GM21390 (cell line): ENCODE results near the gene ASIC2.

Source experiments
- ATAC-seq: cut with Tn5 transposase; IDR thresholded peaks from one replicate; pipeline ENCODE4 v1.9.1; 2021; ENCODE audit not compliant: unreplicated experiment

The ASIC2 gene

GRCh38 chr17:33166472-33166871, 126.6 kb downstream of the ASIC2 start:
- no peak for ATAC-seq

DNA sequence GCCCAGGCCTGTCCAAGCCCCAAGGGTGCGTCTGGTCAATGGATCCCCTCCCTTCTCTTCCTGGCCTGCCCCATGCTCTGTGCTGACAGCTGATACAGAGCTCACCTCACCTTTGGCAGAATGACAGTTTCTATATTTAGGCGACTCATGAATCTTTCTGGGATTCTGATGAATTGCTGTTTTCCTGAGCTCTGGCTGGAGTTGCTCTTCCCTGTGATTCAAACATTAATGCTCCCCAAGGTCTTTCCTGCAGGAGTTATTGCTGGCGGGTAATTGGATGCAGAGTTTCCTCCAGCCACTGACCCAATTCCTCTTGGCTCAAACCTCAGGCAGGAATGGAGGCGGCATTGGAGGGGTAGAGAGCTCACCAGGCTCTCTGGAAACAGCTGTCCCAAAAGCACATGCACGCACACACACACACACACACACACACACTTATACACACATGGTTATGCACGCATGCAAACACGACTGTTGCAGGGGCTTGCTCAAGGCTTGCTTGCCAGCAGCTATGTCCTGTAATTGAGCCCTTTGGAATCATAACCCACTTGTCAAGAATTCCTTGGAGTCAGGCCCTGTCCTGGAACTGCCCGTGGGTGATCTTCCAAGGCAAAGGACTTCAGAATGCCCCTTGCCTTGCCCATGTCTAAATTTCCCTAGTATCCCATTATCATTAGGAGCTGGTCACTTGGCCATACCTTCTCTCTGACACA, 128.8 kb downstream of the ASIC2 start:
- no peak for ATAC-seq

DNA sequence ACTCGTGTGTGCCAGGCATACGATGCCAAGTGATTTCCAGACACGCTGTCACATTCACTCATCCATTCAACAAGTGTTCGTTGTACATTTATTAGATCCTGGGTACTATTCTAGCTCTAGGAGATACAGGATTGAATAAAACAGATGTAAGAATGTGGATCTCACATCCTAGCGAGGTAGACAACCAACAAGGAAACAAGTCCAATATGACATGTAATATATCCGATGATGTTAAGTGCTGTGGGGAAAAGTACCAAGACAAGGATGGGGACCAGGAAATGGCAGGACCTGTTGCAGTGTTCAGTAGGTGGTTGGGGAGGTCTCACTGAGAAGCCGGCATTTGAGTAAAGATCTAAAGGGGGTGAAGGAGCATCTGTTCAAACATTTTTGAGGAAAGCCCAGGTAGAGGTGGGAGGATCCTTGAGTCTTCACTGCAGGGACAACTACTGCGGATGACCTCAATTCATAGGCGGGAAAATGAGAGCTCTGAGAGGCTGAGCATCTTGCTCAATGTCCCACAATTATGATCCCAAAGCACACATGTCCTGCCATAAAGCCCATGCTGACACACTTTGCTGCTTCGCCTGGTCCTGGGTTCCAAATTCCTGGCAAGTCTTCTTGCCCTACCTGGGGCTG, 129.4 kb downstream of the ASIC2 start:
- no peak for ATAC-seq

DNA sequence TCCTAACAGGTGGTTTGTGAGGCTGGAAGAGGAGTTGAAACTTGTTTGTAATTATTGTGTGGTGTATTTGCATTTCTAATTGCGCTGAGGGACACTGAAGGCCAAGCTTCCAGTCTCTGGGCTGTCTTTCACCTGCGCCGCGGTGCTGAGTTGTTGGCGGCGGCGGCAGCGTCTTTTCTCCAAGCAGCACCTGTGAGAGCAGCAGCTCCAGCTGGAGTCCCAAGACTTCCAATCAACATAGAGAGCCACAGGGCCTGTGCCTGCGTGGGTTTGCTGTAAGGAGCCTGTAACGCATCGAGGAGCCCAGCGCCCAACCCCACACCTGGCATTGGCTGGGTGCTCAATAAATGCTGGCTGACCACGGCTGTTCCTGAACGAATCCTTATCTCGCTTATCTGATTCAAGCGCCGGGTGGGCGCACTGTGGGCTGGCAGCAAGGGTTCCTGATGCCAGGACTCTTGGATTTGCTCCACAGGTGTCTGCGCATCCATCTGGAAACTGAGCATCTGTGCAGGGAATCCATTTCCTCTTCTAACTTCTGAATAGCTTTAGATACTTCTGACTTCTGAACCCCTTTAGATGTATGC, 138.1 kb downstream of the ASIC2 start:
- no peak for ATAC-seq

DNA sequence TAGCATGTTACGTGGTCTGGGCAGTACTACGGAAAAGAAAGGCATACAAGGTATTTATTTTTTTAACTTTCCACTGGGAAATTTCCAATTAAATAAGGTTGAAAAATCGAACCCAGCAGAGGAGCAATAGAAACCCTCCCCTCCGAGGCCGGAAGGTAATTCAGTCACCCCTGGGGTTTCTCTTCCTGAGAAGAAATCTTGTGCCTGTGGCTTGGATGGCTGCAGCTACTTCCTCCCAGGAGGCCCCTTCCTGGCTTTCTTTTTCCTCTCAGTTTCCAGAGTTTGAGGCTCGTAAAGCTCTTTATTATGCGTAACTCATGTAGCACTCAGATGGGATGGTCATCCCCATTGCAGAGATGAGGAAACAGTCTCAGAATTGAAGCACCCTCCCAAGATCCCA, 140.3 kb downstream of the ASIC2 start:
- no peak for ATAC-seq

DNA sequence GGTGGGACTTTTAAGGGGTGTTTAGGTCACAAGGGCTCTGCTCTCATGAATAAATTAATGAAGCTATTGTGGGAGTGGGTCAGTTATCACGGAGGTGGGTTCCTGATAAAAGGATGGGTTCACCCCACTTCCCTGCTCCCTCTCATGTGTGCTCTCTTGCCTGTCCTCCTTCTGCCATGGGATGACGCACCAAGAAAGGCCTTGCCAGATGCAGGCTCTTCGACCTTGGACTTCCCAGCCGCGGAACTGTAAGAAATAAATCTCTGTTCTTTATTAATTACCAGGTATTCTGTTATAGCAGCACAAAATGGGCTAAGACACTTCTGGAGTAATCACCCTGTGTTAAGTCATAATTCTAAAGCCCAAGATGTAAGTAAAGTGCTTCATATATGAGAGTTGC, 141.5 kb downstream of the ASIC2 start:
- no peak for ATAC-seq

- no peak for ATAC-seq
These were observed 147.2 kb downstream of the ASIC2 start for GRCh38 chr17:33145941-33146340.

- no peak for ATAC-seq
These were observed 148.3 kb downstream of the ASIC2 start for GRCh38 chr17:33144837-33145236.

DNA sequence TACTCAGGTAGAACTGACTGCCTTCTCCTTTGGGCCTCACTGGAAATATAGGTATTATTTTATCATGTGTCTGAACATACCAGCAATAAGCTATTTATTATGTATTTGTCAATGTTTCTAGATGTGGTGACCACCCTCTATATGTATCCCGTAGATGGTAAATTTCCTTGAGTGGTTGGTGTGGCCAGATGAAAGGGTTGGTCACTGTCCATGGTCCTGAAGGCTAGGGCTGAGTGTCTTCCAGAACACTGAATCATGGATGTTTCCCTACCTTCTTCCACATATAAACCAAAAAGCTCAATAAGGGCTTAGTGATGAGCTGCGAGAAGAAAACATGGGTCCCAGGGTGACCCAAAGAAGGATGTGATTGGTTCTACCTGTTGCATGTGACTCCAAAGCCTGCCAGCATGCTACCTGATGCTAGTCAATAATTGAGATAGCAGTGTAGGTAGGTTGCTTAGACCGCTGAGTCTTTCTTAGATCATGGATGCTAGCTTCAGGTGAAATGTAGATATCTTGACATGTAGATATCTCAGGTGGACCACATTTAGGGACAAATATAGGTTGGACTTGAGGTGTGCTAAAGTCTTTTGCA, 150.3 kb downstream of the ASIC2 start:
- ATAC-seq, result no peak

- ATAC-seq, result no peak
These were observed 152.5 kb downstream of the ASIC2 start for GRCh38 chr17:33140413-33141099.

GRCh38 chr17:33138627-33139026, 154.5 kb downstream of the ASIC2 start:
- ATAC-seq, result no peak

DNA sequence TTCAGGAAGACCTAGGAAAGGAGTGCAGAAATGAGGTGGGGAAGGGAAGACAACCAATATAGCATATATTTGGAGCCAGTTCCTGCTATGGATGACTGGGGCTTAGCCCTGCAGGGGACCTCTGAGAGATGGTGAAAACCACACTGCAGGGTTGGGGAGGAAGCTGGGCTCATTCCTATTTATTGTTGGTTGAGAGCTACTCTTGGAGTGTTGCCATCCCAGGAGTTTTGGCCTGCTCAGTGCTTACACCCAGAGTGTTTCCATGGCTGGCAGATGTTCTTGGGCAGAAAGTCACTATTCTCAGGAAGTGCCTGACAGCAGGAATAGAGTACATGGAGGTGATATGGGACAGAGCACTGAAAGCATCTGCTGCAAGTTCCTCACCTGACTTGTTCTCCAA, 155.7 kb downstream of the ASIC2 start:
- no peak for ATAC-seq

DNA sequence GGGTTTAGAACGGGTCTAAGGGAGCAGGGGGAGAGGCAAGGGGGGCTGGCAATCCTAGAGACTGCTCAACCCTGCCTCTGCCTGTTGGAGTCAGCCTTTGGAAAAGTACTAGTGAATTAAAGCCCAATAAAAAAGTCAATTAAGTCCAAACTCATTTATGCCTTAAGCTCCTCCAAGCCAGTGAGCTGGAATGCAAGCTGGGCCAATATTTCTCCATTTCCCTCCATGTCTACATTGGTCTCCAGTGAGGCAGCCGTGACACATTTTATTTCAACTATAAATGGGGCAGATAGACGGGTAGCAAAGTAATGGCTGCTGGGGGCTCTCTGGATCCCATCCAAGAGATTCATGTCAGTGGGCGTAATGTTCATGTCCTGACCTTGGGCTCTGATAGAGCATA, 157.4 kb downstream of the ASIC2 start:
- no peak for ATAC-seq

DNA sequence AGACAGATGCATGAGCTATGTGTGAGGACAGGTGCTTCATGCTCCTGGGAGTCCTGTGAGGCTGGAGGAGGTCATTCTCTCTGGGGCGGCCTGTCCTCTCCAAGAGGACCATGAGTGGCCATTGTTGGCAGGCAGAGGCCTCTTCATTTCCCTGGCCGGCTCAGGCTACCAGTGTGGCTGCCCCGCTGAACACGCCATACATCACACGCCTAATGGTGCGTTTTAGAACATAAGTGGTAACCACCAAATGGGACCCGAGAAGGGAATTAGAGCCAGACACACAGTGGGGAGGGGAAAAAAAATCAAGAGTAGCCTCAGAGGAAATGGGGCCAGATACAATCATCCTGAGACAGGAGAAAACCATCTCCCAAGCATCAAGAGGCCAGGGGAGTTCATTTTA, 161.5 kb downstream of the ASIC2 start:
- ATAC-seq, result no peak

- ATAC-seq, result no peak
These were observed 165.4 kb downstream of the ASIC2 start for GRCh38 chr17:33127706-33128105.

DNA sequence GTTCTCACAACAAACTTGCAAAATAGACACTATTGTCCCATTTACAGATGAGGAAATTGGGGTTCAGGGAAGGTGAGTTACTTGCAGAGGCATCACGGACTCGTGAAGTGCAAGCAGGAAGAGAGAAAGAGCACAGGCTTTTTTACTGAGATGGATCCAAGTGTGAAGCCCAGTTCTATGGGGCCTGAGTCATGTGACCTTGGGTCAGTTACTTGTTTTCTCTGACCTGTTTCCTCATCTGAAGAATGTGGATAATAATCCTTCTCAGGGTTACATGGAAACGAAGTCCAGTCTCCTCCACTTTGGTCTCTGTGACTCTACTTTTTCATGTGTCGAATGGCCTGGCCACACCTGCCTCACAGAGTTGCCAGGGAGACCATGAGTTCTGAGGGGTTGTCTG, 167.0 kb downstream of the ASIC2 start:
- no peak for ATAC-seq

DNA sequence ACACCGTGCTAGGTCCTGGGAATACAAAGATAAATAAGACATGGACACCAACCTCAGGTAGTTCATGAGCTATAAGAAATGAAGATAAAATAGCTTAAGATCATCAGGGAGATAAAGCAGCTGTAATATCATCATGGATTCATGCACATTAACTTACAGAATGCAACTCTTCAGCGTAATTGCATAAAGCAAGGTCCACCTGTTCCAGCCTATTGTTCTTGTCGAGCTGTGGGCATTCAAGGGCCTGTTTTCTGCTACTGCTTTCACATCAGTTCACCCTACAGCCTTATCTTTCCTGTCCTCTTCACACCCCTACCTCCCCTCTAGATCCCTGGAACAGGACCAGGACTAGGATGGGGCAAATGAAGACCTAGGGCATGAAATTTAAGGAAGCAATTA, 167.5 kb downstream of the ASIC2 start:
- ATAC-seq, result no peak

DNA sequence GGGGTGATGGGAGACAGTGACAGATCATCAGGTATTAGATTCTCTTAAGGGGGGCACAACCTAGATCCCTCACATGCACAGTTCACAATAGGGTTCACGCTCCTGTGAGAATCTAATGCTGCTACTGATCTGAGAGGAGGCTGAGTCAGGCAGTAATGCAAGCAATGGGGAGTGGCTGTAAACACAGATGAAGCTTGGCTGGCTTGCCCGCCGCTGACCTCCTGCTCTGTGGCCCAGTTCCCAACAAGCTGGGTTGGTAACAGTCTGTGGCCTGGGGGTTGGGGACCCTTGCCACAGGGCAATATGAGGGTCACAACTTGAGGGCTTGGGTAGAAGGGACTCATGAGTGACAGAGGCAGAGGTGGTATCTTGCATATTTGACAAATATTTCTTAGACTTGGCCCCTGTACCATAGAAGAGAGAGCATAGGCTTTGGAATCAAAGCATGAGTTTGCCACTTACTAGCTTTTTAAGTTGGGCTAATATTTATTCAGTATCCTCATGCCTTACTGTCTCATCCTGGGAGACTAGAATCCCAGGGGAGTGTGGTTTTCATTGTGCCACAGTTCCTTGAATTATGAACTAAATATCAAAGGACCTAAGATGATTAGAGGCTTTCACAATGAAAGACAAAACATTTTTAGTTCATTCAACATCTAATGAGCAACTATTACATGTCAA, 168.1 kb downstream of the ASIC2 start:
- no peak for ATAC-seq

- no peak for ATAC-seq
These were observed 168.9 kb downstream of the ASIC2 start for GRCh38 chr17:33124185-33124584.

DNA sequence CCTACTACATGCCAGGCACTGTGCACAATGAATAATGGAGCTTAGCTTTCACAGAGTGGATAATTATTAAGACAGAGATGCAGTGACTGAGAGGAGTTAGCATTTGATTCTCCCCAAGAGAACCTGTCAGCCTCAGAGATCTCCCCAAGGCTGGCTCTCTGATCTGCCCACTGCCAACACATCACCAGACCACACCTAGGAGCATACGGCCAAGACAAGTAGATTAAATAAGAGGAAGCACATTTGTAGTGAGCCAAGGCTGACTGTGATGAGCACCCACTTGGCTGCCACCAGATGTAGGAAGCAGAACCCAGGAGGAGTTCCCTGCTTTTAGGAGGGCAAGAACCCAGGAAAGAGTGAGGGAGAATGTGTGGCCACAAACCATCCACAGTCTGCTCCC, 171.3 kb downstream of the ASIC2 start:
- no peak for ATAC-seq

DNA sequence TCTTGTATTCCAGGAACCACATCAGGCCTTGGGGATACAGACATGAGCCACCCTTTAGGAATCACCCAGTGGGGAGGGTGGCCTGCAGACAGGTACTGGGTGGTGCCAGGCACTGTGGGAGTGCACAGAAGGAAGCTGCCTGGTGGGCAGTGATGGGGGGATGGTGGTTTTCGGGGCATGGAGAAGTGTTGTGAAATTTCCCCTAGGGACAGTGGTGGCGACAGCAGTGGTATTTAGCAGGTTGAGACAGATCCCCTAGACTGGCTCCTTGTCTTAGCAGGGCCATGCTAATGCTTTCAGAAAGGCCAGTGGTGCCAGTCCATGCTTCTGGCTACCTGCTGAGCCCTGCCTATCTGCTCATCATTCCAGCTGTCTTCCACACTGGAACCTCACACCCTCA, 171.8 kb downstream of the ASIC2 start:
- no peak for ATAC-seq
